Stimulated activated CD8-positive, alpha-beta memory T cell treated with anti-CD3 and anti-CD28 coated beads, Interleukin-7, amount 100 ng/mL, for 48 hours (primary cell): Measurements from ENCODE around the gene DOCK4.

Source experiments
- DNase-seq, 2 donors: peaks; one replicate each; pipeline ENCODE4 v3.0.0-alpha.2; 2020; ENCODE audit warnings: low read depth in 1 of 2; ENCODE audit errors: extremely low read depth in 1 of 2

DOCK4 gene

DNA sequence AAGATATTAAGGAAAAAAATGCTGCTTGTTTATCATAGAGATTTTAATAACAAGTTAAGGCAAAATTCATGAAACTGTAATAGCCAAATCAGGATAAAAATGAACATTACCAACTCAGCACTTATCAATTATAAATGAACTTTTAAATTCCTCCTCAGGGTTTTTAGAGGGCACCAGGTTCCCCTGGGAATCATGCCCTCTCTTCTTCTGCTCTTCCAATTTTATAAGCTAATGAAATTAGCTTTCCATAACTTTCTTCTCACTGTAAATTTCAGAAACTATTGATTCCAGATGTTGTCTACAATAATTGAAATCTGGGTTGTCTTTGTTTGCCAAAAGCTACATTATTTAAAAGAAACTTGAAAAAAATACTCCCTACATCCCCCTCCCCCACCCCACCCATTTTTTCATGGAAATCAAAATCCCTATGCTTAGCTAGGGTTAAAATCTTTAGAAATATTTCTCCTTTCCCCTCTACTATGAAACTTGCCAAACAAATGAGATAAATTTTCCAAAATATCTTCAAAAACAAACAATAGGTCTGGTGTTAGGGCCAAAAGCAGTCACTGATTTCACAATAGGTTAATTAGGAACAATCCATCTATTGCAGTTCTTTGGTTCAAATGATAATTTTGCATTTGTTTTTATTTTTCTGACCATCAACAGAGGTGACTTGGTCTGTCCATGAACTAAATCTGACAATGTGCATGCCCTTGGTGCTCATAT lies 187.7 kb downstream of the DOCK4 start:
- no peak for DNase-seq

DNA sequence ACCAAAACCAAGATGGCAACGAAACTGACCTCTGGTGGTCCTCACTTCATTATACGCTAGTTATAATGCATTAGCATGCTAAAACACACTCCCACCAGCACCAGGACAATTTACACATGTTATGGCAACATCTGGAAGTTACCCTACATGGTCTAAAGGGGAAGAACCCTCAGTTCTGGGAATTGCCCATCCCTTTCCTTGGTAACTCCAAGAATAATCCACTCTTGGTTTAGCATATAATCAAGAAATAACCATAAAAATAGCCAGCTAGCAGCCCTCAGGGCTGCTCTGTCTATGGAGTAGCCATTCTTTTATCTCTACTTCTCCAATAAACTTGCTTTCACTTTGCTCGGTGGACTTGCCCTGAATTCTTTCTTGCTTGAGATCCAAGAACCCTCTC lies 191.1 kb downstream of the DOCK4 start:
- DNase-seq = no peak

DNA sequence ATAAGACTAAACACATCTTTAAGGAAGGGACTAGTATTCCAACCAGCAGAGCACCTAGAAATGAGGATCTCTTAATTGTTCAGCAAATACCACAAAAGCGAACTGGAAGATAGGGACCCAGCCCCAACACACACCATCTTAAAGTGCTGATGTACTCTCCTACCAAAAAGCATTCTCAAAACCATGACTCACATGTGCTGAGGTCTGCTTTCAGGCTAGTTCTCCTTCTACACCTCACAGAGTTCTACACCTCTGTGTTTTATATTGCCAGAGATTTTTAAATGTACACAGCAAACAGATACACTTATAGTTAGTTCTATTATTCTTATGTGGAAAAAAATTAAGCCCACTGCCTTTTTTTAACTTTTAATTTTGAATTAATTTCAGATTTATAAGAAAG lies 191.9 kb downstream of the DOCK4 start:
- no peak for DNase-seq

DNA sequence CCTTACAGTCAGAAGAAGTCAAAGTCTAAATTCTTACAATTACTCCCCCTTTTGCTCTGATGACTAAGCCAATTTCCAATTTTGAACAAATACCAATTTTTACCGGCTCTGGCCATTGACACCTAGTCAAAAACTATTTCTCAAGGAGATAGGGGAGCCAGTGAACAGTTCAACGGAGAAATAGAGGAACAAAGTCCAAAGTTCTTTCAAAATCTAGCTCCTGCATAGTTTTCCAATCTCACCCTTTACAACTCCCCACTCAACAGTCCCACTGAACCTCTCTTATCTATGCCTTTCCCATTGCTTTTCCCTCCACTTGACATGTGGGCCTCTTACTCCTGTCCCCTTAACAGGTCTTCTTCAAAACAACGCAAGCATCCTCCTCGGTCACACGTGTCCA lies 192.9 kb downstream of the DOCK4 start:
- DNase-seq = no peak

GRCh38 chr7:112012242-112012641 lies 194.0 kb downstream of the DOCK4 start:
- DNase-seq = no peak

- DNase-seq = no peak
Observed at GRCh38 chr7:112010994-112011393, 195.2 kb downstream of the DOCK4 start.

DNA sequence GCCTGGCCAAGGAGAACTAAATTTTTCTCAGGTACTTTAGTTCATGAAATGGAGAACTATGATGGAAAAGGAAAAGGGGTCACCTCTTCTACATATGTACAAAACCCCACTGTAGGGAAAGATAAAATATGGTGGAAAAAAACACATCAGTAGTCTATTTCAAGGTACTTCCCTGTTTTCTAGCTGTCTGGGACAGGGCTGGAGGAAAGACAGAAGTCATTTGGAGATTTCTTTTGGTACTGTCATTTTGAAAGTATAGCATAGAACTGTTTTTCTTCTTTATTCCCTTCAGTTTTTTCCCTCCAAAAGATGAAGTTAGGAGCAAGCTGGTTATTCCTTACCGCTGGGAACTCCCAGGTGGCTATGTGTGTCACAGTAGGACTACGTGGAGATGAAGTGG lies 196.1 kb downstream of the DOCK4 start:
- no peak for DNase-seq

- DNase-seq = no peak
Observed at GRCh38 chr7:112009081-112009480, 197.1 kb downstream of the DOCK4 start.

DNA sequence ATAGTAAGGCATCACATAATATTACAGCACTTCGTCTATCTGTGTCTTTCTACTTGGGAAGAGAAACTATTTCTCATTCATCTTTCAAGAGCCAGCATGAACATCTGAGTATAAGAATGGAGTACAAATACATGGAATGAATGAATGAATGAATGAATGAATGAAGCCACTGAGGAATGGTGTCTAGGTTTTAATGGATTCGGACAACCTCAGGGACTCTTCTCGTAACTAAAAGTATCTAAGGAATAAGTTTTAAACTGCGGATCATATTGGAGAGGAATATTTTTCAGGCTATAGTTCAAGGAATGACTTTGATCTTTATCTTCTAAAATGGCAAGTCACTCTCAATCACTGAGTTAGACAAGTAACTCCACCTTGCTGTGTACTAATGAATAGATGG lies 199.0 kb downstream of the DOCK4 start:
- DNase-seq = no peak

- DNase-seq = no peak
Observed at GRCh38 chr7:112006071-112006470, 200.1 kb downstream of the DOCK4 start.

DNA sequence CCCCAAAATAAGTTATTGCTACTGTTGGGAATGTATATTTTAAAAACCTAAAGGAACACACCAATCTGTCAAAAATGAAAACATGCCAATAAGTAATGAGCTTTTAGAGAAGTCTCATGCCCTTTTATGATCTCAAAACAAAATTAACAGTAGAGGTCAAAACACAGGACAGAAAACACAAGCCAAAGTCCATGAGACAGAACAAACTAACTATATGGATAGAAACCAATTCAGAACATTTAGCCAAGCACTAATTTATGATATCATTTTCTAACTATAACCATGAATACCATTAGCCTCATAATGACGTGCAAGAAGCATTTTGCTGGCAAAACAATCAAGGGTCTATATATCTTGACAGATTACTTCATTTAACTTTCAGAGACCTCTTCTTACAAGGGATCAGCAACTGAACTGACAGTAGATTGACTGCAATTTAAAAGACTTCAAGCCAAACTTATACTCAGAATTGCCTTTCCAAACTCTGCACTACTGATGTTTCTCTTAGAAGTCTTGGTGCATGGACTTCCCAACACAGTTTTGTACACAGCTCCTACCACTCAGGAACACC lies 200.9 kb downstream of the DOCK4 start:
- DNase-seq = no peak

- DNase-seq = no peak
Observed at GRCh38 chr7:112001091-112001826, 204.9 kb downstream of the DOCK4 start.

GRCh38 chr7:111998326-111998725 lies 207.9 kb downstream of the DOCK4 start:
- DNase-seq = no peak

GRCh38 chr7:111997546-111997945 lies 208.7 kb downstream of the DOCK4 start:
- DNase-seq = no peak

- DNase-seq = no peak
Observed at GRCh38 chr7:111992601-111993000, 213.6 kb downstream of the DOCK4 start.

DNA sequence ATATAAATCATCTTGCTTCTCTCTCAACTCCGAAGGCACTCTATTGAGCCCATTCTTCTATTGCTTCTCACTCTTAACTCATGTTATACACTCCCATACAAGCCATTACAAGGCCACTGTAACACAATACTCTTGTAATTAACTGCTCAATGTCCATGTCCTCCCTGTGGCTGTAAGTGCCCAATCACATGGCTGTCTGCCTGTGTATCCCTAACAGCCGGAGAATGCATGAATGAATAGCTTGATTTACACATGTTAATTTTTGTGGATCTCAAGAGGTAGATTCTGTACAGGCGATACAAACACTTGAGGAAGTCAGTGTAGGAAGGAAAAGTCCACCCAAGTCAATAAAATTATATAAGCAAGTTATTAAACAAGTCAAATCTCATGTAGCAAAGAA lies 215.6 kb downstream of the DOCK4 start:
- no peak for DNase-seq

DNA sequence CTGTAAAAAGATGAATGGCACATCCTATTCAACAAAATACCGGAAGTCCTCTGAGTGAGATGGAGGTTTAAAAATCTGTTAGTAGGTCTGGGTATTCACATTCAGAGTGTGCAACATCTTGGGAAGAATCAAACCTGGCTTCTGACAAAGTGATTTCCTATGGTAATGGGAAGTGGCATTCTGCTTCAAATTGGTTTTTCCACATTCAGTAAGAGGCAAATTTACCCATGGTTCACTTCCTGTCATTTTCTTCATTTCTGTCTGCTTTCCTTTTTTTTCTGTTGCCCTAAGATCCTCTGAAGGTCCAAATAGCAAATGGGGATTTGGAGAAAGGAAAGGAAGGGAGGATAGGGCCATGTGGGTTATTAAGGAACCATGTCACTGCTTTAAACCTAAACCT lies 218.3 kb downstream of the DOCK4 start:
- no peak for DNase-seq

DNA sequence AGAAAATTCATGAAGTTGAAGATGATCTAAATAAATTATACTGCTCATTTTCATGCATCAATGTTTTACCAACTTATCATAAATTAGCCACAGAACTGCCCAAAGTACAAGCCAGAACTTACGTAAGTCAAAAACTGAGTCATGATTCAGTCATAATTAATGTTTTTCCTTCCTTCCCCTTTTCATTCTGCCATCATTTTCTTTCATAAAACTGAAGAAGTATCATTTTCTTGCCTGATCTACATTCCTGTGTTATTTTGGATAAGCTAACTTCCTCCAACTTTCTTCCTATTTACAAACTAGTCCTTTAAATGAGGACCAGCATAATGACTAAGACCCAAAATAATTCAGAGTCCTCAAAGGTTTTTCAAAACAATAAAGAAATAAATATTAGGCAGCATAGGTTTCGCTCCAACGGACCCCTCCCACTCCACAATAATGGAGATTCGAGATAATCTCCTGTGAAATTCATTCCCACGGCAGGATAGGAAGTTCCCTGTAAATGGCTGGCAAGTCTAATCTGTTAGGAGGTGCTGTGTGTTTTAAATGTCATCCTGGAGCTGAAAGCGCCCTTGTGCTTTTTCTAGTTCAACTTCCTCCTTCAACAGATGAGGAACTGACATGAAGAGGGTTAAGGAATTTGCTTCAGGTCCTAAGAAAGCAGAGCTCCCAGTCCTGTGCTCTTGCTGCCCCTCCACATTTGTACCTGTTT lies 218.9 kb downstream of the DOCK4 start:
- no peak for DNase-seq

DNA sequence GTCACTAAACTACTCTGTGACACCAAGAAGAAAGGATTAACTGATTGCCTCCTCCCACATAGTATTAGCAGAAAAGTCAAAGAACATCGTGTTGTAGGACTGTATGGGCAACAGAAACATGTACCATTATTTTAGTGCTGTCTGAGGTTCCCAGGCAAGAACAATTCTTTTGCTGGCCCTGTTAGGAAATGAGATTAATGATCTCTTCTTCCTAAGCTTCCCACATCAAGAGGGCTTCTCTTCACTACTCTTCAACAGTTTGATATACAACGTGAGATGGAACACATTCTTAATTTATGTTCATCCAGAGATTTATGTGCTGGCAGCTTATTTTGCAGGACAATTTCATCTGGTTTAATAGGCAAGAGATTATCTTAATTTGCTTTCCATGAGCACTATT lies 219.6 kb downstream of the DOCK4 start:
- DNase-seq = no peak

DNA sequence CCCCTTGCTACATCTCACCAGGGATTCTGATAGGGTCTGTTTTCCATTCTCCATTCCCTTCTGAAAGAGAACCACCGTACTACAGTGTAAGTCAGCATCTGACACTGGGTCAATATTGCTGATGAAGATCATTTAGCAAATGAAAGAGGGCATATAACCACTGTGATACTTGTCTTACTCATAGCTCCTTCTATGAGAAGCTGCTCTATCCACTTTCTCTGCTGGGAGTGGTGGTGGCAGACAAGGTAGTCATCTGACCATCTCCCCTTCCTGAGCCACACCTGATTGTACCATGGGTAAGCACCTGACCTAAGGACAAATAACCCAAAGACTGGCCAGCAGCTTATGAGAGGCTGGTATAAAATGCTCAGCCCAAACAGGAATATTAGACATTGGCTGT lies 220.4 kb downstream of the DOCK4 start:
- DNase-seq = no peak

GRCh38 chr7:111982804-111983203 lies 223.4 kb downstream of the DOCK4 start:
- DNase-seq = no peak

- DNase-seq = no peak
Observed at GRCh38 chr7:111982133-111982532, 224.1 kb downstream of the DOCK4 start.
